Effector memory CD4-positive, alpha-beta T cell (primary cell): ENCODE data around the gene TMCO4.

ENCODE experiments used
- DNase-seq, 3 donors: peaks; one replicate each; pipeline ENCODE4 v3.0.0-alpha.2; 2020
- H3K27ac ChIP-seq: 2 replicates; pipeline ENCODE4 v1.7.0; 2013; ENCODE audit warnings: mild to moderate bottlenecking, low read length, moderate library complexity; ENCODE audit not compliant: insufficient read depth, poor library complexity, severe bottlenecking
- H3K27me3 ChIP-seq: replicated peaks from 2 replicates; pipeline ENCODE4 v1.7.0; 2013; ENCODE audit warnings: mild to moderate bottlenecking, low read length; ENCODE audit not compliant: insufficient read depth, control insufficient read depth, poor library complexity, severe bottlenecking
- H3K36me3 ChIP-seq: 2 replicates; pipeline ENCODE4 v1.7.0; 2013; ENCODE audit warnings: mild to moderate bottlenecking, low read length, moderate library complexity; ENCODE audit not compliant: control insufficient read depth, insufficient read depth
- H3K4me1 ChIP-seq: 2 replicates; pipeline ENCODE4 v1.7.0; 2013; ENCODE audit warnings: low read length, mild to moderate bottlenecking; ENCODE audit not compliant: control insufficient read depth, insufficient read depth, poor library complexity, severe bottlenecking
- H3K4me3 ChIP-seq: 2 replicates; pipeline ENCODE4 v1.7.0; 2013; ENCODE audit warnings: low read length, low read depth, mild to moderate bottlenecking; ENCODE audit not compliant: insufficient read depth, poor library complexity, severe bottlenecking
- H3K9me3 ChIP-seq: 2 replicates; pipeline ENCODE4 v1.7.0; 2013; ENCODE audit warnings: mild to moderate bottlenecking, low read length, moderate library complexity; ENCODE audit not compliant: control insufficient read depth

The TMCO4 gene

DNA sequence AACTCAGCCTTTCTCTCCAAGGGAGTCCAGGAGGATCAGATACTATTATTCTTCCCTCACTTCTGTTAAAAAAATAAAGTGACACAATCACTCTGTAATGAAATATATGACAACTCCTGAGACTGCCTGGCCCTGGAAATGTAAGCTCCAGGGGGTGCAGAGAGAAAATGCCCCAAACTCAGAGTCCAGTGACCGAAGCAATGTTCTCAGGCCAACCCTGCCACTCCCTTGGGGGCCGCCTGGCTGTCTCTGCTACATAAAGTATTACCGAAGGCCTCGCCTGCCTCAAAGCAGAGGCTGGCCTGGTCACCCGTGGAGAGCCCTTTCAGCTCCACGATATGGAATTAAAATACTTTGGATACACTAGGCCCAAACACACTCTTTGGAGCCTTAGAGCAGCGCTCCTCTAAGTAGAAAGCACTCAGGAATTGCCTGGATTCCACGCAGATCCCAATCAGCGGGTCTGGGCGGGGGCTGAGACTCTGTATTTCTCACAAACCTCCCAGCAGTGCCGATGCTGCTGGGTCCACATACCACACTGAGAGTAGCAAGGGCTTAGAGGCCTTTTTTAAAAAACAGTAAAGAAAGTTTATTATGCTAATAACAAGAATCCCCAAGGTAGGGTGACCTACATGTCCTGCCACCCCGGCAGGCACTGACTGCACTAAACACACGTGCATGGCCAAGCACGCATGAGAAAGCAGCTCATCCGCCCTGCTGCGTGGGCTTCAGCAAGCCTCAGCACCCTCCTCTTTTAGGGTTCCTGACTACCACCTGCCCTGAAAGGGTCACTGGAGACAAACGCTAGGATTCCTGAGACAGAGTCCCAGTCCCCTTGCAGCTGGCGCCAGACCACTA, 31.1 kb downstream of the TMCO4 start:
- no peak overlapping the region for H3K27ac ChIP-seq
- no peaks in the 10 kb centered on the region for H3K9me3 ChIP-seq
- H3K4me1 ChIP-seq = no peaks in the 10 kb centered on the region
- no peak overlapping the region for H3K4me3 ChIP-seq
- no peak for DNase-seq
- H3K27me3 ChIP-seq = no peaks in the 10 kb centered on the region
- H3K36me3 ChIP-seq = peaks cover 31% of the 10 kb centered on the region

DNA sequence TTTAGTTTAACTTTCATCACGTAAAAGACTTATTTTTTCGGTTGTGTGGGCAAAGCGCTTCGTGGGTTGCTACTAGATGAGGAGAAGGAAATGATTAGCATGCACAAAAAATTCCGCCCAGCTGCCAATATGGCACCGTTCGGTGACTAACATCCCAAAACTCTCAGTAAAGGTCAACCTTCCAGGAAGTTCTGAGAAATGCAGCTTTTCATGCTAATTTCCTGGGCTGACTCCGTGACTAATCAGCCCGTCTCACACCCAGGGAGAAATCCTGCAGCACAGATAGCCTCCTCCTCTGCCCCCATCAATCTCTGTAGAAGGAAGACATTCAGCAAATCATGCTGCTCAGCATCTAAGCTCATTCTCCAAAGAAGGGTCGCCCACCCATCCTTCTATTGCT, 34.1 kb downstream of the TMCO4 start:
- DNase-seq = no peak
- Histone ChIP-seq H3K4me1 (no peaks in the 10 kb centered on the region), H3K36me3 (peaks cover 21% of the 10 kb centered on the region), H3K4me3 (no peak overlapping the region), H3K27me3 (no peaks in the 10 kb centered on the region), H3K9me3 (no peaks in the 10 kb centered on the region), H3K27ac (no peak overlapping the region)

DNA sequence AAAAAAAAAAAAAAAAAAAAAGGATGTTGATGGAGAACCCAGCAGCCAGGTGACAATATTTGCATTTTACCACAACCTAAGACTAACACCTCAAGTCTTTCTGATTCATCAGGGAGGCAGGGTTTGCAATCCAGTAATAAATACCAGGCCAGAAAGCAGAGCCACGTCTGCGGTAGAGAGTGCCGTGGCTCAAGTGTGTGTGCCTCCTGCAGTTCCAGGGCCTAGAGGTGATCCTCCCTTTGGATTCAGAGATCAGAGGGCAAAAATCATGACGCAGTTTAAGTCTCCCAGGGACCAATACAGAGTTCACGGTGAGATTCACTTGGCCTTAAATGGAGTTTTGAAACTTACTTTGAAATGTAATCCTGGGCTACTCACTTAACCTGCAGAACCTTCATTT, 34.9 kb downstream of the TMCO4 start:
- H3K4me1 ChIP-seq = no peaks in the 10 kb centered on the region
- no peak overlapping the region for H3K27ac ChIP-seq
- no peak for DNase-seq
- H3K36me3 ChIP-seq = peaks cover 13% of the 10 kb centered on the region
- no peaks in the 10 kb centered on the region for H3K27me3 ChIP-seq
- H3K9me3 ChIP-seq = no peaks in the 10 kb centered on the region
- H3K4me3 ChIP-seq = no peak overlapping the region

DNA sequence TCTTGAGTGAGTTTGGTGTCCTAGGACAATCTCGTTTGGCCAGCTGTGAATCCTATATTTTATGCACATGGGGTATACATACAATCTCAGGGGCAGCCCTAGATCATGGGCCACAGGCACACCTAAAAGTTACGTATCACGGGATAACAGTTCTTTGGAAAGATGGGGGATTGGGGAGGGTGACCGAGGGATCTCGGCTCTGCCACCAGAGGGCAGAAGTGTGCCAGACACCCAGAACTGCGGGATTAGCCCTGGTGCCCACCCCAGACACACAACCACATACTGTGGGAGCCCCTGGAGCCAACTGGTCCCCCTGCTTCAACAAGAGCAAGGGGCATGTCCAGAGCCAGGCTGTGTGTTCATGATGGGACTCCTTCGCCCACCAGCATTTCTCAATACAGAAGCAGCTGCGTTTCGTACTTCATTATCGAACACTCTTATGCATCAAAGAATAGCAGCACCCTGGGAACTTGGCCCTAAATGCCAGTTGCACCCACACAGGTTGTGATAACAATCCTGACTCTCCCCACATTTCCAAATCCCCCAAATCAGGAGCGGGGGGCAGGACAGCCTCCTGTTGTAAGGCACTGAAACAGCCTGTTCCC, 37.4 kb downstream of the TMCO4 start:
- H3K36me3 ChIP-seq = no peaks in the 10 kb centered on the region
- no peaks in the 10 kb centered on the region for H3K4me1 ChIP-seq
- H3K9me3 ChIP-seq = no peaks in the 10 kb centered on the region
- DNase-seq = no peak
- no peaks in the 10 kb centered on the region for H3K27me3 ChIP-seq
- no peak overlapping the region for H3K27ac ChIP-seq
- no peak overlapping the region for H3K4me3 ChIP-seq

DNA sequence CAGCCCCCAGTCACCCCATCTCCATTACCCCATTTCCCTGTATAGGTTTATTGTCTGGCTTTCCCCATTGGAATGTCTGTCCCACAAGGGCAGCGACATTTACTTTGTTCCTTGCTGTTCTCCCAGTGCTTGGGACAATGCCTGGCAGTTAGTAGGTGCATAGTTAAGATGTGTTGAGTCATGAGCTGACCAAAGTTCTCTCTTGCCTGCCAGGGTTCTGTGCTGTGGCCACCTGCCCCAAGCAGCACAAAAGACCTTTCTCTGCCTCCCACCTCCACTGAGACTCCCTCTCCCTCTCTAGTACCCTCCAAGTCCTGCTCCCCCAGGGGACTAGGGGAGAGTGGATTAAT, 40.0 kb downstream of the TMCO4 start:
- Histone ChIP-seq H3K4me3 (no peak overlapping the region), H3K36me3 (peaks cover 11% of the 10 kb centered on the region), H3K4me1 (no peaks in the 10 kb centered on the region), H3K27me3 (no peaks in the 10 kb centered on the region), H3K9me3 (no peaks in the 10 kb centered on the region), H3K27ac (no peak overlapping the region)
- no peak for DNase-seq

DNA sequence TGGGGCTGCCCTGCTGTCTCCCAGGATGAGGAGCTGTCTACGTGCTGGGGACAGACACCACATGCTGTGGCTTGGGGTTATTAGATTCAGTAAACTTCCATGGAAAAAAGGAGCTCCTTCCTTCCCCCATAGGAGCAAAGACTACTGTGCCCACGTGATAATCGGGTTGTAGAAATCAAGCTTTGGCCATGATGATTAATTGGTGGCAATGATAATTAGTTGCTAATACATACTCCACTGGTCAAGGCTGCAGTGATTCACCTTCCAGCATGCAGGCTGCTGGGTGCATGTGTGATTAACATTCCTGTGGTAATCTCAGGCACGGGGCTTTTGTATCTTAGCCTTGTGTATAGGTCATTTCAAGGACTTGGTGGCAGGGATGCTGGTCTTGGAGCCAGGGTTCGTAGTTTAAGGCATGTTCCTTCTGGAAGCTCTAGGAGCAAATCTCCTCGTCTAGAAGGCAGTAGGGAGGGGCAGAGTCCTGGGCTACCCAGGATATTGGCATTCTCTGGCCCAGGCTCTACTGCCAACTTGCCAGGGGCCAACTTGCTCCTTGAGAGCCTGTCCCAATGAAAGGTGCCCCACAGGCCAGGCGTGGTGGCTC, 41.4 kb downstream of the TMCO4 start:
- H3K4me3 ChIP-seq = no peak overlapping the region
- H3K36me3 ChIP-seq = peaks cover 23% of the 10 kb centered on the region
- no peaks in the 10 kb centered on the region for H3K27me3 ChIP-seq
- no peaks in the 10 kb centered on the region for H3K9me3 ChIP-seq
- no peaks in the 10 kb centered on the region for H3K4me1 ChIP-seq
- H3K27ac ChIP-seq = no peak overlapping the region
- no peak for DNase-seq

DNA sequence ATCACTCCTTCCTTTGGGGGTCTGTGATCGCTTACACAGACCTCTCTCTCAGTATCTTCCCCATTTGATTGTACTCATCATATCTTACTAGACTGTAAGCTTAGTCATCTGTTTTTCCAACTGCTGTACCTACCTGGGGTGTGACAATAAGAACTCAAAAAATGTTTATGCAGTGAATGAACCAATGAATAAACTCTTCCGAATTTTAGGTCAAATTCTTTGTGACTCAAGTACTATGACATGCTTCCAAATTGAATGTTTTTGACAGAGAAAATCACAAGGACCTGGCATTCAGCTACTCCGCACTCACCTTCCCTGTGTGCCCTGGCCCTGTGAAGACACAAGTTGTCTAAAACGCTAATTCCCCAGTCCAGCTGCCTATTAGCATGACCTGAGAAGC, 42.1 kb downstream of the TMCO4 start:
- Histone ChIP-seq H3K27me3 (no peaks in the 10 kb centered on the region), H3K4me3 (no peak overlapping the region), H3K36me3 (peaks cover 24% of the 10 kb centered on the region), H3K9me3 (no peaks in the 10 kb centered on the region), H3K4me1 (no peaks in the 10 kb centered on the region), H3K27ac (no peak overlapping the region)
- no peak for DNase-seq

DNA sequence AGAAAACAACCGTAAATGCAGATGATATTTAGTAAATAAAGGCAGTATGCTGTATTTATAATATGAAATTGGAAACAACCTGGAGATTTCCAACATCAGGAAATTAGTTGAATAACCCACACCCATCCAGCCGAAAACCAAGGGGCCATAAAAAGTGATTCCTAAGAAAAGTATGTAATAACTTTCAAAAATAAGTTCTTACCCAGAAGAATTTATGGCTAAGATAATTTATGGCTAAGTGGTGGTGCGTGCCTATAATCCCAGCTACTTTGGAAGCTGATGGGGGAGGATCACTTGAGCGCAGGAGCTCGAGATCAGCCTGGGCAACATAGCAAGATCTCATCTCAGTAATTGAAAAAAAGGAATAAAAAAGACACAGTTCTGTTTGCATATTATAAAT, 43.2 kb downstream of the TMCO4 start:
- H3K27me3 ChIP-seq = no peaks in the 10 kb centered on the region
- no peak overlapping the region for H3K27ac ChIP-seq
- peaks cover 28% of the 10 kb centered on the region for H3K36me3 ChIP-seq
- DNase-seq = no peak
- H3K4me3 ChIP-seq = no peak overlapping the region
- no peaks in the 10 kb centered on the region for H3K9me3 ChIP-seq
- no peaks in the 10 kb centered on the region for H3K4me1 ChIP-seq

DNA sequence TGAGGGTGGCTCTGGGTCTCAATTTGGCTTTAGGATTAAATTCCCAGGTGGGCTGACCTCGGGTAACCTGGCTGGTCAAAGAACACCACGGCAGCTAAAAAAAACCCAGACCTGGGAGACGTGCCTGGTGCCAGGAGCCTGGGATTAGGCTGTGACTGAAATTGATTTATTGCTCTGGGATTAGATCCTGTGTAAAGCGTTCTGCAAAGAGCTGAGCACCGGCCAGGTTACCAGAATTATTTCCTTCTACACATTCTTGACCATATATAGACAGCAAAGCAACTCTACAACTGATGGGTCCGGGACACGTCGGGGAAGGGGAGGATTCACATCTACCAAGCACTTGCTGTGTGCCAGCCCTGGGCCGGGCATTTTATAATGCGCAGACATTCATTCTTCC, 45.2 kb downstream of the TMCO4 start:
- peaks cover 28% of the 10 kb centered on the region for H3K36me3 ChIP-seq
- no peak overlapping the region for H3K27ac ChIP-seq
- no peaks in the 10 kb centered on the region for H3K27me3 ChIP-seq
- DNase-seq = no peak
- H3K9me3 ChIP-seq = no peaks in the 10 kb centered on the region
- H3K4me1 ChIP-seq = no peaks in the 10 kb centered on the region
- no peak overlapping the region for H3K4me3 ChIP-seq

DNA sequence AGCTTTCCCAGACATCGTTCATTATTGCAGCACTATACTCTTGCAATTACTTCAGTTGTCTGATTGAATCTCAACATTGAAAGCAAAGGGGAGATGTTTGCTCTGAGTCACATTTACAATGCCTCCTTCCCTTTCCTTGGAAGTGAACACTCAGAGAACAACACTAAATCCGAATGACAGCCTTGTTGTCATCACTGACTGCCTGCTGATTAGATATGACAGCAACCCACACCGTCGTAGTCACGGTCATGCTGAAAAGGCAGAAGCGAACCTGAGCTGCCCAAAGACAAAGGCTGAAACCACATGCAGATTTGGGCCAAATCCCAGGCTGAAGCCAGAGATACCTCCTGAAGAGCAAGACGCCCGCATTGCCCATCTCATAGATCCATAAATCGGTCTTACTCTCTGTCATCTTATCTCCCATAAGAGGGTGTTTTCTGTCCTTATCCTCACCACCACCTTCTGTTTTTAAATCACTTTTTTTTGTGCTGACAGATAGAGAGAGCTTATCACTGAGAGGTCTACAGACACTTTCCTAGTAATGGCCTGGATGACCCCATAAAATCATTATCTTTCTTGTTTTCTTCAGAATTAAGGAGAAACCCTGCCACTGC, 47.5 kb downstream of the TMCO4 start:
- Histone ChIP-seq H3K4me3 (no peak overlapping the region), H3K36me3 (peaks cover 34% of the 10 kb centered on the region), H3K27ac (no peak overlapping the region), H3K4me1 (no peaks in the 10 kb centered on the region), H3K9me3 (no peaks in the 10 kb centered on the region), H3K27me3 (no peaks in the 10 kb centered on the region)
- no peak for DNase-seq
